H1 (cell line): ENCODE measurements around the gene RTKN. TPM values are rescaled to one million over a fixed set of nuclear protein-coding genes. Genes with fewer than 3 reads are reported as not detected.
A peak's percentile ranks its signal among the peaks of the same experiment; 100 is the strongest.

ENCODE experiments used
- CREB1 ChIP-seq: IDR thresholded peaks from 2 replicates; pipeline ENCODE4 v1.6.1; 2012; ENCODE audit warnings: inconsistent platforms
- CTBP2 ChIP-seq: IDR thresholded peaks from 2 replicates; pipeline ENCODE4 v1.7.0; 2011; ENCODE audit warnings: borderline replicate concordance, mild to moderate bottlenecking, moderate library complexity, mixed read lengths, low read length; ENCODE audit not compliant: insufficient read depth, insufficient read length
- GTF2F1 ChIP-seq: IDR thresholded peaks from 2 replicates; pipeline ENCODE4 v1.6.1; 2012; ENCODE audit warnings: low read depth, low read length, improper control_type of control experiment, borderline replicate concordance
- HDAC6 ChIP-seq: IDR thresholded peaks from one replicate; pipeline ENCODE4 v1.7.1; 2012; ENCODE audit warnings: low read depth, mild to moderate bottlenecking, inconsistent platforms, low read length, moderate library complexity
- JUN ChIP-seq: IDR thresholded peaks from 2 replicates; pipeline ENCODE4 v1.6.1; 2011; ENCODE audit warnings: low read depth, mild to moderate bottlenecking, improper control_type of control experiment, low read length
- KDM4A ChIP-seq: IDR thresholded peaks from one replicate; pipeline ENCODE4 v1.7.1; 2012; ENCODE audit warnings: low read depth, mild to moderate bottlenecking, moderate library complexity, low read length, inconsistent platforms; ENCODE audit not compliant: severe bottlenecking
- MAX ChIP-seq: IDR thresholded peaks from 2 replicates; pipeline ENCODE4 v1.6.1; 2012; ENCODE audit warnings: inconsistent platforms
- RAD21 ChIP-seq, 2 experiments: IDR thresholded peaks in 1 of 2; conservative IDR thresholded peaks in 1 of 2; 2 replicates each; pipeline ENCODE4 v1.6.1; 2011; ENCODE audit warnings: low read depth in 2 of 2, low read length in 2 of 2, improper control_type of control experiment in 1 of 2, inconsistent platforms in 1 of 2, mild to moderate bottlenecking in 1 of 2, moderate library complexity in 1 of 2
- SAP30 ChIP-seq: fragments of 300-600 bp; sonication (generic); IDR thresholded peaks from 2 replicates; pipeline ENCODE4 v1.7.1; 2012; ENCODE audit warnings: low read length, moderate library complexity, mild to moderate bottlenecking, inconsistent platforms; ENCODE audit not compliant: insufficient read depth, insufficient replicate concordance
- TAF7 ChIP-seq: optimal IDR thresholded peaks from 2 replicates; pipeline ENCODE3; 2011; ENCODE audit warnings: low read depth, mild to moderate bottlenecking, inconsistent platforms, low read length, moderate library complexity, borderline replicate concordance
- ZNF274 ChIP-seq: IDR thresholded peaks from 2 replicates; pipeline ENCODE4 v1.7.0; 2012; ENCODE audit warnings: low read length, borderline replicate concordance; ENCODE audit errors: extremely low read depth
- polyA plus RNA-seq, 7 experiments: library from polyadenylated mRNA; depleted of rRNA in 3 of 7; stranded (reverse) in 5 of 7; unstranded in 2 of 7; fragments of >200 nt in 5 of 7; fragments of 200-250 nt in 2 of 7; gene quantifications; 1 replicate in 5 of 7; 2 replicates in 1 of 7; 4 replicates in 1 of 7; pipeline versions ENCODE4 v1.2.1 to v1.2.3, GENCODE V29; 2011 to 2013; ENCODE audit warnings: missing spikeins in 2 of 7, mixed read lengths in 2 of 7
- total RNA-seq: library from RNA; stranded (reverse); fragmentation: NEBNext Ultra II Directional; extraction: Animal tissue kit (Norgen Biotek cat#: 25700); gene quantifications from 2 replicates; pipeline ENCODE4 v1.2.1, GENCODE V29; 2021

RTKN gene
- total and polyA plus RNA-seq, 2 of the 8 experiments (the other 6 are each of a cell fraction or from before 2014, with no cell fraction given), result 40.2 to 54.1 TPM

GRCh38 chr2:74440378-74441169 lies 1.2 kb downstream of the RTKN start (continued):
- TF ChIP-seq JUN (no peak), RAD21 (IDR thresholded peaks at IDR 0.05 in 1 of 2, conservative IDR thresholded peaks at IDR 0.05 in 1 of 2; ENCODE audit: low read depth in 2 of 2, low read length in 2 of 2) (no peak), GTF2F1 (no peak), SAP30 (peak; percentile 49), TAF7 (peak; percentile 57), ZNF274 (no peak), CREB1 (0 out of 2 replicates have a peak, but pooled peaks have one; percentile 13), MAX (no peak), HDAC6 (no peak), KDM4A (no peak), CTBP2 (peak; percentile 4)
